ENCODE data around the gene OR51I2. TPM values are rescaled to one million over a fixed set of nuclear protein-coding genes. Genes with fewer than 3 reads are reported as not detected.

OR51I2 gene
- total and polyA plus RNA-seq, 2 of the 13 experiments (the other 11 are each of a cell fraction or from before 2014, with no cell fraction given), result not detected

- Histone ChIP-seq H3K27me3 (ENCODE audit: control insufficient read depth in 1 of 2, insufficient read depth in 2 of 2, low read length in 2 of 2) (0 out of 5 replicates have a peak, but pooled peaks cover 0 to 2% of the 10 kb centered on the region in 2 experiments), H3K4me1 (ENCODE audit: insufficient read depth, low read length) (no peaks in the 10 kb centered on the region), H4K20me1 (ENCODE audit: insufficient read depth, low read length) (no peaks in the 10 kb centered on the region), H3K9ac (ENCODE audit: insufficient read depth, low read depth, low read length) (no peak overlapping the region), H3K27ac (ENCODE audit: extremely low read length, insufficient read depth, low read length) (no peak overlapping the region), H3K79me2 (ENCODE audit: insufficient read depth, low read length) (no peaks in the 10 kb centered on the region), H2AFZ (ENCODE audit: low read length) (no peak overlapping the region), H3K9me3 (ENCODE audit: low read length) (no peaks in the 10 kb centered on the region), H3K4me3 (replicated peaks in 1 of 3; ENCODE audit: insufficient read depth in 1 of 3, low read depth in 2 of 3, low read length in 3 of 3) (no peak overlapping the region), H3K36me3 (replicated peaks in 1 of 2; ENCODE audit: control insufficient read depth in 1 of 2, insufficient read depth in 2 of 2, low read length in 2 of 2) (no peaks in the 10 kb centered on the region), H3K4me2 (ENCODE audit: low read depth, low read length) (no peak overlapping the region)
- CTCF ChIA-PET (ENCODE audit: low intra/inter-chr PET ratio, low total read pairs), result no interaction called here
- WGBS (ENCODE audit: low lambda C conversion rate), result 2% methylated on average over 5 of the region's 5 CpGs
- POLR2A ChIA-PET, result no interaction called here
- no TSS peak for BruUV-seq (replicated peaks)
- FAIRE-seq, result no peak
- ATAC-seq, result no peak
- DNase-seq (ENCODE audit: low spot score), result no peak
- in situ Hi-C loops (cut with HindIII; ENCODE audit: extremely low pct_ligation_motif_present, low pct_unique_long_range_greater_than_20kb) (no loop called here), intact Hi-C loops (cut with micrococcal nuclease; ENCODE audit: unreplicated experiment) (no loop called here)
- TF ChIP-seq HDAC2 (CRISPR knock-in tag; IDR thresholded peaks at IDR 0.05), result no peak
- TF ChIP-seq HNRNPH1 (optimal IDR thresholded peaks at IDR 0.05; ENCODE audit: low read depth, low read length), result no peak
- no peak for TF ChIP-seq ZNF607 (CRISPR knock-in tag; IDR thresholded peaks at IDR 0.05; ENCODE audit: borderline replicate concordance)
- TF ChIP-seq TEAD2 (CRISPR knock-in tag; IDR thresholded peaks at IDR 0.05), result no peak
- TF ChIP-seq AFF4 (CRISPR knock-in tag; IDR thresholded peaks at IDR 0.05), result no peak
- TF ChIP-seq ARNT2 (CRISPR knock-in tag; IDR thresholded peaks at IDR 0.05; ENCODE audit: low read depth), result no peak
- TF ChIP-seq MED13 (CRISPR knock-in tag; IDR thresholded peaks at IDR 0.05), result no peak
- no peak for TF ChIP-seq JUND (CRISPR knock-in tag; IDR thresholded peaks at IDR 0.05)
- no peak for TF ChIP-seq ZNF503 (CRISPR knock-in tag; IDR thresholded peaks at IDR 0.05)
- no peak for TF ChIP-seq MAF1 (CRISPR knock-in tag; IDR thresholded peaks at IDR 0.05; ENCODE audit: borderline replicate concordance)
- no peak for TF ChIP-seq NCOR1 (IDR thresholded peaks at IDR 0.05; ENCODE audit: borderline replicate concordance, low read length)
- no peak for TF ChIP-seq PRMT3 (CRISPR knock-in tag; IDR thresholded peaks at IDR 0.05; ENCODE audit: borderline replicate concordance, low read depth)
- no peak for TF ChIP-seq NR0B2 (CRISPR knock-in tag; IDR thresholded peaks at IDR 0.05)
- TF ChIP-seq ZNF337 (CRISPR knock-in tag; IDR thresholded peaks at IDR 0.05; ENCODE audit: borderline replicate concordance, low read depth), result no peak
- no peak for TF ChIP-seq EZH2 (conservative IDR thresholded peaks at IDR 0.05; ENCODE audit: low read depth, low read length)
- no peak for TF ChIP-seq MBD4 (IDR thresholded peaks at IDR 0.05; ENCODE audit: borderline replicate concordance, low read length)
- TF ChIP-seq HCFC1 (IDR thresholded peaks at IDR 0.05; ENCODE audit: low read depth, low read length), result no peak
- TF ChIP-seq ZNF292 (CRISPR knock-in tag; IDR thresholded peaks at IDR 0.05; ENCODE audit: borderline replicate concordance, low read depth), result no peak
- TF ChIP-seq SP1 (IDR thresholded peaks at IDR 0.05), result no peak
- no peak for TF ChIP-seq SP1 (CRISPR knock-in tag; IDR thresholded peaks at IDR 0.05)
Observed at GRCh38 chr11:5489576-5490357, 40.6 kb downstream of the OR51I2 start.

Data from HepG2 (cell line).